H1 (cell line): Measurements from ENCODE around the gene ABHD15. TPM values are rescaled to one million over a fixed set of nuclear protein-coding genes. Genes with fewer than 3 reads are reported as not detected.

ENCODE experiments used
- CTCF ChIA-PET: fragments of 300-600 bp; sonication (Branson Sonifier 250); formaldehyde crosslinking; loops from one replicate; lab custom pipeline; 2021; ENCODE audit not compliant: partially characterized antibody; lab: Charles Lee
- POLR2A ChIA-PET: fragments of 300-600 bp; sonication (Branson Sonifier 250); formaldehyde crosslinking; loops from one replicate; lab custom pipeline; 2021; ENCODE audit warnings: inconsistent platforms; ENCODE audit not compliant: partially characterized antibody; lab: Charles Lee
- DNase-seq, 2 experiments: peaks; one replicate each; pipeline versions ENCODE4 v3.0.0 to v3.0.0-alpha.2; 2010 to 2022; ENCODE audit warnings: low spot score in 2 of 2, low read depth in 1 of 2, mixed read lengths in 1 of 2
- FAIRE-seq: peaks from 2 replicates; lab custom pipeline; 2011; peaks lifted over from hg19 to GRCh38; lab: Jason Lieb, UNC
- H2AFZ ChIP-seq: 2 replicates; pipeline ENCODE4 v1.8.1; 2012; ENCODE audit warnings: low read length, inconsistent platforms
- H2AK5ac ChIP-seq: 2 replicates; pipeline ENCODE4 v1.6.1; 2013; ENCODE audit warnings: low read depth, low read length
- H2BK120ac ChIP-seq: replicated peaks from 2 replicates; pipeline ENCODE3; 2013; ENCODE audit warnings: low read depth, low read length, inconsistent platforms
- H2BK12ac ChIP-seq: 2 replicates; pipeline ENCODE4 v1.6.1; 2013; ENCODE audit warnings: low read depth, low read length
- H2BK15ac ChIP-seq: 2 replicates; pipeline ENCODE4 v1.6.1; 2013; ENCODE audit warnings: low read length
- H2BK20ac ChIP-seq: 2 replicates; pipeline ENCODE4 v1.6.1; 2013; ENCODE audit warnings: low read length
- H2BK5ac ChIP-seq: 2 replicates; pipeline ENCODE4 v1.6.1; 2013; ENCODE audit warnings: low read depth, low read length
- H3K14ac ChIP-seq: 2 replicates; pipeline ENCODE4 v1.6.1; 2013; ENCODE audit warnings: inconsistent platforms; ENCODE audit not compliant: insufficient read length
- H3K18ac ChIP-seq: 2 replicates; pipeline ENCODE4 v1.6.1; 2013; ENCODE audit warnings: low read length; ENCODE audit errors: extremely low read depth
- H3K23ac ChIP-seq: 2 replicates; pipeline ENCODE4 v1.6.1; 2013; ENCODE audit warnings: inconsistent platforms; ENCODE audit not compliant: insufficient read length
- H3K23me2 ChIP-seq: 2 replicates; pipeline ENCODE4 v1.6.1; 2013; ENCODE audit warnings: low read depth, low read length
- H3K27ac ChIP-seq: 2 replicates; pipeline ENCODE4 v1.6.1; 2011; ENCODE audit warnings: low read depth, low read length, inconsistent platforms
- H3K27me3 ChIP-seq, 4 experiments: replicated peaks in 1 of 4; 1 replicate in 1 of 4; 2 replicates in 3 of 4; pipeline versions ENCODE4 v1.6.1 to v1.8.1; 2011 to 2013; ENCODE audit warnings: low read length in 3 of 4, mild to moderate bottlenecking in 3 of 4, inconsistent platforms in 2 of 4, mixed read lengths in 2 of 4, moderate library complexity in 1 of 4; ENCODE audit not compliant: control insufficient read depth in 3 of 4, insufficient read depth in 3 of 4; ENCODE audit errors: extremely low read depth in 1 of 4
- H3K36me3 ChIP-seq, 4 experiments: 2 replicates each; pipeline versions ENCODE4 v1.6.1 to v1.8.1; 2011 to 2013; ENCODE audit warnings: mild to moderate bottlenecking in 4 of 4, low read length in 3 of 4, moderate library complexity in 2 of 4, control low read depth in 1 of 4, inconsistent platforms in 1 of 4; ENCODE audit not compliant: insufficient read depth in 4 of 4, control insufficient read depth in 2 of 4
- H3K4ac ChIP-seq: replicated peaks from 2 replicates; pipeline ENCODE3; 2013; ENCODE audit warnings: low read length, low read depth, mixed read lengths, inconsistent platforms; ENCODE audit not compliant: insufficient read length
- H3K4me1 ChIP-seq, 4 experiments: replicated peaks in 1 of 4; 1 replicate in 1 of 4; 2 replicates in 3 of 4; pipeline versions ENCODE4 v1.6.1 to v1.8.1; 2011 to 2013; ENCODE audit warnings: low read length in 3 of 4, inconsistent platforms in 2 of 4, mixed read lengths in 1 of 4; ENCODE audit not compliant: insufficient read depth in 4 of 4, control insufficient read depth in 3 of 4
- H3K4me2 ChIP-seq, 2 experiments: 2 replicates each; pipeline versions ENCODE4 v1.6.1 to v1.8.1; 2011 to 2013; ENCODE audit warnings: low read depth in 2 of 2, low read length in 2 of 2, control low read depth in 1 of 2, inconsistent platforms in 1 of 2, mild to moderate bottlenecking in 1 of 2; ENCODE audit not compliant: insufficient read depth in 1 of 2
- H3K4me3 ChIP-seq, 4 experiments: fragments of 200-600, 300-600 bp in 1 of 4; sonication (generic), shearing (Covaris generic), sonication (Bioruptor Twin) in 1 of 4; 2 replicates each; pipeline versions ENCODE4 v1.5.1 to v1.8.1; 2011 to 2016; ENCODE audit warnings: low read length in 4 of 4, low read depth in 3 of 4, control low read depth in 2 of 4, inconsistent platforms in 2 of 4, mild to moderate bottlenecking in 2 of 4, mixed read lengths in 1 of 4, moderate library complexity in 1 of 4; ENCODE audit not compliant: insufficient read depth in 2 of 4; ENCODE audit errors: extremely low read depth in 1 of 4
- H3K56ac ChIP-seq: replicated peaks from 2 replicates; pipeline ENCODE3; 2013; ENCODE audit warnings: low read depth, mild to moderate bottlenecking, mixed read lengths, low read length, inconsistent platforms; ENCODE audit not compliant: insufficient read length
- H3K79me1 ChIP-seq: 2 replicates; pipeline ENCODE4 v1.6.1; 2013; ENCODE audit warnings: low read depth, low read length, control low read depth
- H3K79me2 ChIP-seq, 2 experiments: 2 replicates each; pipeline versions ENCODE4 v1.6.1 to v1.8.1; 2012 to 2013; ENCODE audit warnings: low read length in 2 of 2, mild to moderate bottlenecking in 2 of 2, inconsistent platforms in 1 of 2; ENCODE audit not compliant: insufficient read depth in 2 of 2, control insufficient read depth in 1 of 2
- H3K9ac ChIP-seq, 4 experiments: replicated peaks in 1 of 4; 1 replicate in 1 of 4; 2 replicates in 3 of 4; pipeline versions ENCODE4 v1.6.1 to v1.8.1; 2011 to 2013; ENCODE audit warnings: low read depth in 3 of 4, low read length in 3 of 4, control low read depth in 2 of 4, mild to moderate bottlenecking in 2 of 4, moderate library complexity in 2 of 4, inconsistent platforms in 1 of 4; ENCODE audit errors: extremely low read depth in 1 of 4
- H3K9me3 ChIP-seq, 2 experiments: 2 replicates each; pipeline versions ENCODE4 v1.6.1 to v1.8.1; 2012 to 2013; ENCODE audit warnings: mild to moderate bottlenecking in 2 of 2, moderate library complexity in 2 of 2, control low read depth in 1 of 2, inconsistent platforms in 1 of 2, low read depth in 1 of 2, low read length in 1 of 2, mixed read lengths in 1 of 2; ENCODE audit not compliant: insufficient read depth in 2 of 2
- H4K20me1 ChIP-seq, 2 experiments: replicated peaks in 1 of 2; 2 replicates each; pipeline versions ENCODE3 to v1.8.1; 2011 to 2013; ENCODE audit warnings: inconsistent platforms in 2 of 2, low read length in 2 of 2, mild to moderate bottlenecking in 1 of 2; ENCODE audit not compliant: insufficient read depth in 2 of 2, control insufficient read depth in 1 of 2
- H4K5ac ChIP-seq: 2 replicates; pipeline ENCODE4 v1.6.1; 2013; ENCODE audit warnings: low read length, low read depth, mixed read lengths, inconsistent platforms; ENCODE audit not compliant: insufficient read length
- H4K8ac ChIP-seq: 2 replicates; pipeline ENCODE4 v1.8.0; 2013; ENCODE audit warnings: mild to moderate bottlenecking, moderate library complexity, low read length, inconsistent platforms; ENCODE audit not compliant: insufficient read depth; ENCODE audit errors: extremely low read depth
- H4K91ac ChIP-seq: replicated peaks from 2 replicates; pipeline ENCODE3; 2013; ENCODE audit warnings: low read length, mixed read lengths, inconsistent platforms; ENCODE audit not compliant: insufficient read length
- CHD1 ChIP-seq: IDR thresholded peaks from 2 replicates; pipeline ENCODE4 v1.6.1; 2012; ENCODE audit warnings: low read depth, low read length, improper control_type of control experiment
- EGR1 ChIP-seq: IDR thresholded peaks from 2 replicates; pipeline ENCODE4 v1.6.1; 2011; ENCODE audit warnings: low read depth, low read length, borderline replicate concordance
- KDM4A ChIP-seq: IDR thresholded peaks from one replicate; pipeline ENCODE4 v1.7.1; 2012; ENCODE audit warnings: low read depth, mild to moderate bottlenecking, moderate library complexity, low read length, inconsistent platforms; ENCODE audit not compliant: severe bottlenecking
- SIRT6 ChIP-seq: IDR thresholded peaks from one replicate; pipeline ENCODE4 v1.7.1; 2012; ENCODE audit warnings: low read length, inconsistent platforms
- SP4 ChIP-seq: IDR thresholded peaks from 2 replicates; pipeline ENCODE4 v1.6.1; 2012; ENCODE audit warnings: low read length, inconsistent platforms
- WGBS, 2 experiments: shearing (Covaris generic) in 1 of 2; methylation state at CpG; one replicate each; pipeline versions ENCODE4 v1.1.6 to v1.1.7; 2013 to 2015; ENCODE audit warnings: low lambda C conversion rate in 2 of 2, mixed read lengths in 2 of 2, inconsistent platforms in 1 of 2, low coverage in 1 of 2, missing lambda C conversion rate in 1 of 2; ENCODE audit not compliant: insufficient replicate concordance in 2 of 2, insufficient coverage in 1 of 2, insufficient read length in 1 of 2; ENCODE audit errors: extremely low coverage in 1 of 2, missing lambda C conversion rate in 1 of 2; 5-methylcytosine and 5-hydroxymethylcytosine counted together
- polyA plus RNA-seq, 7 experiments: library from polyadenylated mRNA; depleted of rRNA in 3 of 7; stranded (reverse) in 5 of 7; unstranded in 2 of 7; fragments of >200 nt in 5 of 7; fragments of 200-250 nt in 2 of 7; gene quantifications; 1 replicate in 5 of 7; 2 replicates in 1 of 7; 4 replicates in 1 of 7; pipeline versions ENCODE4 v1.2.1 to v1.2.3, GENCODE V29; 2011 to 2013; ENCODE audit warnings: missing spikeins in 2 of 7, mixed read lengths in 2 of 7
- total RNA-seq: library from RNA; stranded (reverse); fragmentation: NEBNext Ultra II Directional; extraction: Animal tissue kit (Norgen Biotek cat#: 25700); gene quantifications from 2 replicates; pipeline ENCODE4 v1.2.1, GENCODE V29; 2021

Gene ABHD15
- total and polyA plus RNA-seq, 2 of the 8 experiments (the other 6 are each of a cell fraction or from before 2014, with no cell fraction given): 0.88 to 1.7 TPM

- Histone ChIP-seq H3K36me3 (no peaks in the 10 kb centered on the region), H3K27ac (no peak overlapping the region), H3K23ac (no peak overlapping the region), H4K91ac (no peak overlapping the region), H3K4me3 (peak overlapping the region; percentile 55 to 76 (median 71)), H2AK5ac (no peak overlapping the region), H2BK5ac (no peak overlapping the region), H4K8ac (peak overlapping the region; percentile 52; the same call in 1 of the 2 replicates), H3K18ac (no peak overlapping the region), H3K14ac (no peak overlapping the region), H3K79me2 (no peaks in the 10 kb centered on the region), H3K56ac (no peak overlapping the region), H3K79me1 (no peaks in the 10 kb centered on the region), H2AFZ (no peak overlapping the region), H3K23me2 (peaks cover 27% of the 10 kb centered on the region), H2BK20ac (no peak overlapping the region), H3K27me3 (peaks cover 11 to 45% (median 33%) of the 10 kb centered on the region in 4 experiments), H3K4me2 (peak overlapping the region; percentile 84 to 93), H3K9ac (no peak overlapping the region), H2BK12ac (no peak overlapping the region), H3K4ac (no peak overlapping the region), H2BK120ac (no peak overlapping the region), H4K5ac (no peak overlapping the region), H4K20me1 (peaks cover 1 to 2% of the 10 kb centered on the region in 2 experiments), H3K4me1 (peaks cover 6 to 15% (median 11%) of the 10 kb centered on the region in 4 experiments; a peak in 6 of 7 replicates), H2BK15ac (no peak overlapping the region), H3K9me3 (no peaks in the 10 kb centered on the region)
- CTCF ChIA-PET: interaction anchor here (0.9 to 10.3 kb wide), 3 partner anchors 16 to 145 kb away, joined by 3 to 99 read pairs (median 85); partner anchors contain the start of gene CORO6
- POLR2A ChIA-PET: interaction anchor here (1.0 to 2.0 kb wide), 4 partner anchors 8 to 46 kb away, joined by 3 to 7 read pairs (median 4); no protein-coding TSS in a partner anchor
- FAIRE-seq (no peak), DNase-seq (no peak)
- TF ChIP-seq CHD1 (no peak), SIRT6 (no peak), EGR1 (no peak), KDM4A (peak; percentile 47), SP4 (no peak)
- WGBS, 2 experiments: 3% methylated on average over 10 of the region's 27 CpGs; no CpG with 5 or more reads in 1 of the 2 experiments
These were observed 392 bp upstream of the ABHD15 start for GRCh38 chr17:29567304-29567553.
